HepG2 (cell line): ENCODE results near the gene URI1. TPM values are rescaled to one million over a fixed set of nuclear protein-coding genes. Genes with fewer than 3 reads are reported as not detected.

Experiments used
- DMAP1 ChIP-seq: IDR thresholded peaks from 2 replicates; pipeline ENCODE4 v1.6.1; 2016
- HIVEP1 ChIP-seq: sonication (generic); formaldehyde crosslinking; IDR thresholded peaks from 2 replicates; pipeline ENCODE4 v1.4.0; 2020; ENCODE audit warnings: mild to moderate bottlenecking, missing genetic modification reagents
- HNRNPLL ChIP-seq: fragments of 200-400 bp; formaldehyde crosslinking; IDR thresholded peaks from 2 replicates; pipeline ENCODE4 v1.6.1; 2017; ENCODE audit warnings: mild to moderate bottlenecking, low read depth, low read length; ENCODE audit not compliant: poor library complexity, severe bottlenecking
- KMT2B ChIP-seq: IDR thresholded peaks from 2 replicates; pipeline ENCODE4 v1.6.1; 2016; ENCODE audit warnings: missing genetic modification reagents, missing compliant biosample characterization
- NCOA1 ChIP-seq: sonication (generic); formaldehyde crosslinking; IDR thresholded peaks from 2 replicates; pipeline ENCODE4 v1.9.0; 2021; ENCODE audit warnings: missing genetic modification reagents
- RBM22 ChIP-seq: fragments of 200-400 bp; formaldehyde crosslinking; optimal IDR thresholded peaks from 2 replicates; pipeline ENCODE3; 2017; ENCODE audit warnings: mild to moderate bottlenecking, low read length, moderate library complexity
- SAFB2 ChIP-seq: sonication (generic); formaldehyde crosslinking; IDR thresholded peaks from 2 replicates; pipeline ENCODE4 v1.5.1; 2020; ENCODE audit warnings: missing genetic modification reagents, low read depth, mild to moderate bottlenecking, borderline replicate concordance
- TBX2 ChIP-seq: sonication (generic); formaldehyde crosslinking; IDR thresholded peaks from 2 replicates; pipeline ENCODE4 v1.5.0; 2020; ENCODE audit warnings: missing genetic modification reagents, mild to moderate bottlenecking, borderline replicate concordance
- ZBTB7A ChIP-seq: sonication (generic); formaldehyde crosslinking; IDR thresholded peaks from 2 replicates; pipeline ENCODE4 v1.8.0; 2022; ENCODE audit warnings: mild to moderate bottlenecking, missing genetic modification reagents
- ZBTB8A ChIP-seq: sonication (generic); formaldehyde crosslinking; IDR thresholded peaks from 2 replicates; pipeline ENCODE4 v1.4.0; 2020; ENCODE audit warnings: mild to moderate bottlenecking, low read depth, missing genetic modification reagents, borderline replicate concordance
- ZFP82 ChIP-seq: sonication (generic); formaldehyde crosslinking; IDR thresholded peaks from 2 replicates; pipeline ENCODE4 v1.5.1; 2020; ENCODE audit warnings: mild to moderate bottlenecking, missing genetic modification reagents, borderline replicate concordance
- ZMYM2 ChIP-seq: sonication (generic); formaldehyde crosslinking; IDR thresholded peaks from 2 replicates; pipeline ENCODE4 v1.8.0; 2022; ENCODE audit warnings: mild to moderate bottlenecking, missing genetic modification reagents
- ZNF282 ChIP-seq: fragments of 450-650 bp; IDR thresholded peaks from 2 replicates; pipeline ENCODE4 v1.6.1; 2018; ENCODE audit not compliant: partially characterized antibody
- ZNF3 ChIP-seq: IDR thresholded peaks from 2 replicates; pipeline ENCODE4 v1.7.0; 2017; ENCODE audit warnings: inconsistent platforms
- ZNF331 ChIP-seq: sonication (generic); formaldehyde crosslinking; IDR thresholded peaks from 2 replicates; pipeline ENCODE4 v1.4.0; 2020; ENCODE audit warnings: missing genetic modification reagents
- ZNF788 ChIP-seq: sonication (generic); formaldehyde crosslinking; IDR thresholded peaks from 2 replicates; pipeline ENCODE4 v1.5.0; 2020; ENCODE audit warnings: mild to moderate bottlenecking, missing genetic modification reagents, borderline replicate concordance
- ZNF816 ChIP-seq: sonication (generic); formaldehyde crosslinking; IDR thresholded peaks from 2 replicates; pipeline ENCODE4 v1.8.0; 2022; ENCODE audit warnings: missing genetic modification reagents, mild to moderate bottlenecking, borderline replicate concordance
- ZNF878 ChIP-seq: sonication (generic); formaldehyde crosslinking; IDR thresholded peaks from 2 replicates; pipeline ENCODE4 v1.8.1; 2023; ENCODE audit warnings: mild to moderate bottlenecking, missing genetic modification reagents, moderate library complexity
- polyA plus RNA-seq, 8 experiments: library from polyadenylated mRNA; depleted of rRNA in 3 of 8; stranded (reverse) in 7 of 8; unstranded in 1 of 8; fragments of >200 nt; fragmentation: Illumina TruSeq in 4 of 8; extraction: Trizol in 4 of 8; gene quantifications; 2 replicates each; pipeline versions ENCODE4 v1.2.1 to v1.2.3, GENCODE V29; 2011 to 2016; ENCODE audit warnings: low read depth in 4 of 8, missing spikeins in 1 of 8, mixed read lengths in 1 of 8; ENCODE audit not compliant: insufficient read depth in 1 of 8
- total RNA-seq, 5 experiments: library from RNA; depleted of rRNA; stranded (reverse); fragments of >200 nt; fragmentation: Illumina TruSeq; extraction: Trizol; gene quantifications; 2 replicates each; pipeline ENCODE4 v1.2.3, GENCODE V29; 2016; ENCODE audit warnings: low read depth in 1 of 5
- TF ChIP-seq, protein P1 (sequence below): sonication (generic); formaldehyde crosslinking; IDR thresholded peaks from 2 replicates; pipeline ENCODE4 v1.4.0; 2020; ENCODE audit warnings: missing genetic modification reagents

Gene URI1
- total and polyA plus RNA-seq, 2 of the 13 experiments (the other 11 are each of a cell fraction or from before 2014, with no cell fraction given), result 43.6 to 67.9 TPM

DNA sequence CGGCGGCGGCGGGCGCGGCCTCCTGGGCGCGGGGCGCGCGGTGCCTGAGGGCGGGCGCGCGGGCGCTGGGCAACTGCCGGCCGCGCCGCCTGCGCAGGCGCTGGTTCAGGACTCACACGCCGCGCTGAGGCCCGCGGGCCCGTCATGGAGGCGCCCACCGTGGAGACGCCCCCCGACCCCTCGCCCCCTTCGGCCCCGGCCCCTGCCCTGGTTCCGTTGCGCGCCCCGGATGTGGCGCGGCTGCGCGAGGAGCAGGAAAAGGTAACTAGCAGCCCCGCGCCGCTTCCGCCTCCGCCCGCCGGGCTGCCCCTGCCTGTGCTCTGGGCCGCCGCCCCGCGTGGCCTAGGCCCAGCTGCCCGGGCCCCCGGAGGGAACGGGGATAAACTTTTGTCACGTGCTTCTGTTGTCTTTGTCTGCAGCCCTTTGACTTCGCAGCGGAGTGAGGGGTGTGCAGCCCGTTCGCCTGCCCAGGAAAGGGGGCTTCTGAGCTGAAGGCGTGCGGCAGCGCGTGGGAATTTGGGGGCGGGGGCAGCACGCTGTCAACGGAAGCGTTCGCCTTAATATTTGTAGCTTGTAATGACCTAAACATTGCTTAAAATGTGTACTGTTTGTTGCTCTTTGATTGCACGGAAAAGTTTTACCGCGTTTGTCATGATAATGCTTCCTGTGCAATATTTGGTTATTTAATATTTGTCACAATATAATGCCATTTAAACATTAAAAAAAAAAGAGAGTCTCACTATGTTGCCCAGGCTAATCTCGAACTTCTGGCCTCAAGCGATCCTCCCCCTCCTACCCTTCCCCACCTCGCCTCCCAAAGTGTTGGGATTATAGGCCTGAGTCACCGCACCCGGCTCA, 594 bp downstream of the URI1 start (continued):
- TF ChIP-seq ZMYM2 (CRISPR knock-in tag), result 0 out of 2 replicates have a peak, but pooled peaks have one; percentile 26
- 0 out of 2 replicates have a peak, but pooled peaks have one; percentile 13 for TF ChIP-seq ZNF331
- TF ChIP-seq ZNF816, result 0 out of 2 replicates have a peak, but pooled peaks have one; percentile 36
- TF ChIP-seq ZNF788, result peak; percentile 16; the same call in 1 of the 2 replicates
- 0 out of 2 replicates have a peak, but pooled peaks have one; percentile 37 for TF ChIP-seq NCOA1
- TF ChIP-seq, protein P1, sequence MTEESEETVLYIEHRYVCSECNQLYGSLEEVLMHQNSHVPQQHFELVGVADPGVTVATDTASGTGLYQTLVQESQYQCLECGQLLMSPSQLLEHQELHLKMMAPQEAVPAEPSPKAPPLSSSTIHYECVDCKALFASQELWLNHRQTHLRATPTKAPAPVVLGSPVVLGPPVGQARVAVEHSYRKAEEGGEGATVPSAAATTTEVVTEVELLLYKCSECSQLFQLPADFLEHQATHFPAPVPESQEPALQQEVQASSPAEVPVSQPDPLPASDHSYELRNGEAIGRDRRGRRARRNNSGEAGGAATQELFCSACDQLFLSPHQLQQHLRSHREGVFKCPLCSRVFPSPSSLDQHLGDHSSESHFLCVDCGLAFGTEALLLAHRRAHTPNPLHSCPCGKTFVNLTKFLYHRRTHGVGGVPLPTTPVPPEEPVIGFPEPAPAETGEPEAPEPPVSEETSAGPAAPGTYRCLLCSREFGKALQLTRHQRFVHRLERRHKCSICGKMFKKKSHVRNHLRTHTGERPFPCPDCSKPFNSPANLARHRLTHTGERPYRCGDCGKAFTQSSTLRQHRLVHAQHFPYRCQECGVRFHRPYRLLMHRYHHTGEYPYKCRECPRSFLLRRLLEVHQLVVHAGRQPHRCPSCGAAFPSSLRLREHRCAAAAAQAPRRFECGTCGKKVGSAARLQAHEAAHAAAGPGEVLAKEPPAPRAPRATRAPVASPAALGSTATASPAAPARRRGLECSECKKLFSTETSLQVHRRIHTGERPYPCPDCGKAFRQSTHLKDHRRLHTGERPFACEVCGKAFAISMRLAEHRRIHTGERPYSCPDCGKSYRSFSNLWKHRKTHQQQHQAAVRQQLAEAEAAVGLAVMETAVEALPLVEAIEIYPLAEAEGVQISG (CRISPR knock-in tag), result peak; percentile 46
- peak; percentile 33; the same call in 1 of the 2 replicates for TF ChIP-seq TBX2 (CRISPR knock-in tag)
- peak; percentile 91 for TF ChIP-seq DMAP1 (CRISPR knock-in tag)
- no peak for TF ChIP-seq SAFB2 (CRISPR knock-in tag)
- TF ChIP-seq ZFP82 (CRISPR knock-in tag), result peak; percentile 75; the same call in 1 of the 2 replicates
- TF ChIP-seq RBM22, result peak; percentile 70
- 0 out of 2 replicates have a peak, but pooled peaks have one; percentile 30 for TF ChIP-seq ZNF878 (CRISPR knock-in tag)
- TF ChIP-seq ZBTB8A (CRISPR knock-in tag), result no peak
- peak; percentile 40 for TF ChIP-seq HNRNPLL
- TF ChIP-seq ZBTB7A (CRISPR knock-in tag), result peak; percentile 54; the same call in 1 of the 2 replicates
- no peak for TF ChIP-seq ZNF282
- TF ChIP-seq HIVEP1, result peak; percentile 55; the same call in 1 of the 2 replicates
- no peak for TF ChIP-seq ZNF3
- peak; percentile 52 for TF ChIP-seq KMT2B
